ENCODE results near the gene UMPS.

- TF ChIP-seq CEBPB (IDR thresholded peaks at IDR 0.05) (no peak), EP300 (IDR thresholded peaks at IDR 0.05; ENCODE audit: borderline replicate concordance) (no peak), TAF1 (IDR thresholded peaks at IDR 0.05; ENCODE audit: low read depth) (no peak), RAD21 (IDR thresholded peaks at IDR 0.05; ENCODE audit: low read depth) (no peak), EGR1 (IDR thresholded peaks at IDR 0.05) (no peak), TEAD4 (IDR thresholded peaks at IDR 0.05) (no peak), FOXM1 (IDR thresholded peaks at IDR 0.05; ENCODE audit: borderline replicate concordance, low read depth) (no peak)
- TF ChIP-seq, protein P1, sequence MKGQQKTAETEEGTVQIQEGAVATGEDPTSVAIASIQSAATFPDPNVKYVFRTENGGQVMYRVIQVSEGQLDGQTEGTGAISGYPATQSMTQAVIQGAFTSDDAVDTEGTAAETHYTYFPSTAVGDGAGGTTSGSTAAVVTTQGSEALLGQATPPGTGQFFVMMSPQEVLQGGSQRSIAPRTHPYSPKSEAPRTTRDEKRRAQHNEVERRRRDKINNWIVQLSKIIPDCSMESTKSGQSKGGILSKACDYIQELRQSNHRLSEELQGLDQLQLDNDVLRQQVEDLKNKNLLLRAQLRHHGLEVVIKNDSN (IDR thresholded peaks at IDR 0.05) = no peak
- TF ChIP-seq, protein P2, sequence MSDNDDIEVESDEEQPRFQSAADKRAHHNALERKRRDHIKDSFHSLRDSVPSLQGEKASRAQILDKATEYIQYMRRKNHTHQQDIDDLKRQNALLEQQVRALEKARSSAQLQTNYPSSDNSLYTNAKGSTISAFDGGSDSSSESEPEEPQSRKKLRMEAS (IDR thresholded peaks at IDR 0.05) = no peak
- TF ChIP-seq, protein P3, sequence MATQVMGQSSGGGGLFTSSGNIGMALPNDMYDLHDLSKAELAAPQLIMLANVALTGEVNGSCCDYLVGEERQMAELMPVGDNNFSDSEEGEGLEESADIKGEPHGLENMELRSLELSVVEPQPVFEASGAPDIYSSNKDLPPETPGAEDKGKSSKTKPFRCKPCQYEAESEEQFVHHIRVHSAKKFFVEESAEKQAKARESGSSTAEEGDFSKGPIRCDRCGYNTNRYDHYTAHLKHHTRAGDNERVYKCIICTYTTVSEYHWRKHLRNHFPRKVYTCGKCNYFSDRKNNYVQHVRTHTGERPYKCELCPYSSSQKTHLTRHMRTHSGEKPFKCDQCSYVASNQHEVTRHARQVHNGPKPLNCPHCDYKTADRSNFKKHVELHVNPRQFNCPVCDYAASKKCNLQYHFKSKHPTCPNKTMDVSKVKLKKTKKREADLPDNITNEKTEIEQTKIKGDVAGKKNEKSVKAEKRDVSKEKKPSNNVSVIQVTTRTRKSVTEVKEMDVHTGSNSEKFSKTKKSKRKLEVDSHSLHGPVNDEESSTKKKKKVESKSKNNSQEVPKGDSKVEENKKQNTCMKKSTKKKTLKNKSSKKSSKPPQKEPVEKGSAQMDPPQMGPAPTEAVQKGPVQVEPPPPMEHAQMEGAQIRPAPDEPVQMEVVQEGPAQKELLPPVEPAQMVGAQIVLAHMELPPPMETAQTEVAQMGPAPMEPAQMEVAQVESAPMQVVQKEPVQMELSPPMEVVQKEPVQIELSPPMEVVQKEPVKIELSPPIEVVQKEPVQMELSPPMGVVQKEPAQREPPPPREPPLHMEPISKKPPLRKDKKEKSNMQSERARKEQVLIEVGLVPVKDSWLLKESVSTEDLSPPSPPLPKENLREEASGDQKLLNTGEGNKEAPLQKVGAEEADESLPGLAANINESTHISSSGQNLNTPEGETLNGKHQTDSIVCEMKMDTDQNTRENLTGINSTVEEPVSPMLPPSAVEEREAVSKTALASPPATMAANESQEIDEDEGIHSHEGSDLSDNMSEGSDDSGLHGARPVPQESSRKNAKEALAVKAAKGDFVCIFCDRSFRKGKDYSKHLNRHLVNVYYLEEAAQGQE (IDR thresholded peaks at IDR 0.05; ENCODE audit: low read depth) = no peak
Measured at GRCh38 chr3:124680521-124680920, 49.7 kb upstream of the UMPS start.
